PFSK-1 (cell line): Measurements from ENCODE around the gene KCNK1.

Experiments used
- FOXP2 ChIP-seq: optimal IDR thresholded peaks from 2 replicates; pipeline ENCODE3; 2011; ENCODE audit warnings: borderline replicate concordance, control low read depth, inconsistent platforms; ENCODE audit not compliant: insufficient read depth; ENCODE audit errors: extremely low read length, extremely low read depth
- POLR2AphosphoS5 ChIP-seq: IDR thresholded peaks from 2 replicates; pipeline ENCODE4 v1.6.1; 2012; ENCODE audit warnings: low read depth, mild to moderate bottlenecking, control low read depth, low read length, moderate library complexity
- REST ChIP-seq, 2 experiments: IDR thresholded peaks; 2 replicates each; pipeline versions ENCODE4 v1.6.1 to v1.8.0; 2011 to 2012; ENCODE audit warnings: low read depth in 2 of 2, low read length in 2 of 2, control low read depth in 1 of 2, inconsistent platforms in 1 of 2, mild to moderate bottlenecking in 1 of 2, moderate library complexity in 1 of 2; ENCODE audit not compliant: insufficient read depth in 1 of 2
- SIN3A ChIP-seq: IDR thresholded peaks from 2 replicates; pipeline ENCODE4 v1.6.1; 2012; ENCODE audit warnings: mild to moderate bottlenecking, low read length, moderate library complexity, borderline replicate concordance; ENCODE audit not compliant: insufficient read depth
- TAF1 ChIP-seq: IDR thresholded peaks from 2 replicates; pipeline ENCODE4 v1.6.1; 2012; ENCODE audit warnings: low read length, control low read depth, borderline replicate concordance; ENCODE audit not compliant: insufficient read depth

GRCh38 chr1:233629305-233629935, 15.5 kb downstream of the KCNK1 start:
- no peak for TF ChIP-seq TAF1
- no peak for TF ChIP-seq POLR2AphosphoS5
- TF ChIP-seq REST (IDR thresholded peaks at IDR 0.05; ENCODE audit: insufficient read depth in 1 of 2, low read depth in 2 of 2, low read length in 2 of 2), result no peak
- TF ChIP-seq SIN3A, result no peak
- TF ChIP-seq FOXP2, result no peak
